NCI-H146 treated with DMSO at 0.1 percent for 48 hours (cell line): ENCODE measurements around the gene NUP155.
"Not testable (repeated sequence)": the region's sequence is repeated elsewhere in the genome, so short reads cannot be mapped to it uniquely, and the experiment has no call there.

Source experiments
- DNase-seq: peaks from one replicate; lab custom pipeline; 2025; ENCODE audit not compliant: unreplicated experiment; lab: John Stamatoyannopoulos, UW

Gene NUP155

DNA sequence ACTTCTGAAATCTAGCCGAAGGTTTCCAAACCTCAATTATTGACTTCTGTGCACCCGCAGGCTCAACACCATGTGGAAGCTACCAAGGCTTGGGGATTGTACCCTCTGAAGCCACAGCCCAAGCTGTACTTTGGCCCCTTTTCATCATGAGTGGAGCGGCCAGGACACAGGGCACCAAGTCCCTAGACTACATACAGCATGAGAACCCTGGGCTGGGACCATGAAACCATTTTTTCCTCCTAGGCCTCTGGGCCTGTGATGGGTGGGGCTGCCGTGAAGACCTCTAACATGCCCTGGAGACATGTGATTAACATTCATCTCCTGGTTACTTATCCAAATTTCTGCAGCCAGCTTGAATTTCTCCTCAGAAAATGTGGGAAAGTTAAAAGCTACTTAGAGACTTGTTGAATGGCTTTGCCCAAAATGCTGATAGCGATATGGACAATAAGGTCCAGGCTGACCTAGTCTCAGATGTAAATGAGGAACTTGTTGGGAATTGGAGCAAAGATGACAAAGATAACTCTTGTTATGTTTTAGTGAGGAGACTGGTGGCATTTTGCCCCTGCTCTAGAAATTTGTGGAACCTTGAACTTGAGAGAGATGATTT lies 87.6 kb downstream of the NUP155 start:
- DNase-seq: no peak

DNA sequence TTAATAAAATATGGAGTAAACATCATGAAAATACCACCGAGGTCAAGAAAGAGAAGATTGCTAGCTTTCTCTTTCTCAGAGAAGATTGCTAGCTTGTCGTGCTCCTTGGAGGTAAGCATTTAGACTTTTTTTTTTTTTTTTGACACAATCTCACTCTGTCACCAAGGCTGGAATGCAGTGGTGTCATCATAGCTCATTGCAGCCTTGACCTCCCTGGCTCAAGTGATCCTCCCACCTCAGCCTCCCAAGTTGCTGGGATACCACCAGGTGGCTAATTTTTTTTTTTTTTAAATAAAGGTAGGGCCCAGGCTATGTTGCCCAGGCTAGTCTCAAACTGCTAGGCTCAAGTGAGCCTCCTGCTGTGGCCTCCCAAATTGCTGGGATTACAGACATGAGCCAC lies 95.4 kb downstream of the NUP155 start:
- DNase-seq: no peak

DNA sequence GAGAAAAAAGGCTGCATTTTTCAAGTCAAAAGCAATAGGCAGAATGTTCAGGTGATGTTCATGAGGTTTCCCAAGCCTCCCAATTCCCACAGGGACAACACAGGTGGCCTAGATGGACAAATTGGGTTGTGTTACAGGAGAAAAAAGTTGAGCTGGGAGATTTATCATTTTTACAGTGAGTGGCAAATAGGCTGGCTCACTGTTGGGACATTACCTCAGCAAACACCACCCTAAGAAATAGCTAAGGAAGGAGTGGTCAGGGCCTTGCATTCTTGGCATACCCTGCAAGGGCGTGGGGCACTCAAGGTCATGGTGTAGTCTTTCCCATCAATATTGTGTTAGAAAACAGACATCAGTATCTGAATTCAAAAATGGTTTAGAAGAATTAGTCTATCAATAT lies 98.4 kb downstream of the NUP155 start:
- no peak for DNase-seq

DNA sequence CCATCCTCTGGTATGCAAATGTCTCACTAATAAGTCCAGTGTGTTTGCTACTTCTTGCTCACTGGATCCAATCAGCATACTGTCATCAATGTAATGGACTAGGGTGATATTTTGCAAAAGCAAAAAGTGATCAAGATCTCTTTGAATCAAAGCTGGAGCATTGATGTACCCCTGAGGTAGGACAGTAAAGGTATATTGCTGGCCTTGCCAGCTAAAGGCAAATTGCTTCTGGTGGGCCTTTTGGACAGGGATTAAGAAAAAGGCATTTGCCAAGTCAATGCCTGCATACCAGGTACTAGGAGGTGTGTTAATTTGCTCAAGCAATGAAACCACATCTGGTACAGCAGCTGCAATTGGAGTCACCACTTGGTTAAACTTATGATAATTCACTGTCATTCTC lies 102.8 kb downstream of the NUP155 start:
- DNase-seq: not testable (repeated sequence)

DNA sequence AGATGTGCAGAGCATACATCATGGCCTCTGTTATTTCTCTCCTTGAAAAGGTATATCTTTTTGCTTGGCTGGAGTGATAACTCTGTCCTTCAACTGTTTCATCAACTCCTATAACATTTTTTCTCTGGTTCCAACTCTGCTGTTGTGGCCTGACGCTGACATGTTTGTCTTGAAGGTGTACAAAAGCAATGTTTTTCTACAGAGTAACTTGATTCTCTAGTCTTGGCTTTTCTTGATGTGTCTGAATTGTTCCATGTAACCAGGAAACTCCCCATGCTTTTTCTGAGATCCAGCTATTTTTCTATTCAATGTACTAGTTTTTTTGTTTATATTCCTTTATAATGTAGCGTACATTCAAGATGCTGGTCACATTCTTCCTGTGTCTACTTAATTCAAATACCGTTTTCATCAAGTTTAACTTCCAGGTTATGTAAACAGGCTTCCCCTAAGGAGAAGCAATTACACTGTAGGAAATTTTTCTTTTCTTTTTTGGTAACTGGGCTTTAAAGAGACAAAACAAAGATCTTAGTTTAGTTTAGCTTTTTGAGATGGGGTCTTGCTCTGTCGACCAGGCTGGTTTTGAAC lies 115.0 kb downstream of the NUP155 start:
- no peak for DNase-seq

DNA sequence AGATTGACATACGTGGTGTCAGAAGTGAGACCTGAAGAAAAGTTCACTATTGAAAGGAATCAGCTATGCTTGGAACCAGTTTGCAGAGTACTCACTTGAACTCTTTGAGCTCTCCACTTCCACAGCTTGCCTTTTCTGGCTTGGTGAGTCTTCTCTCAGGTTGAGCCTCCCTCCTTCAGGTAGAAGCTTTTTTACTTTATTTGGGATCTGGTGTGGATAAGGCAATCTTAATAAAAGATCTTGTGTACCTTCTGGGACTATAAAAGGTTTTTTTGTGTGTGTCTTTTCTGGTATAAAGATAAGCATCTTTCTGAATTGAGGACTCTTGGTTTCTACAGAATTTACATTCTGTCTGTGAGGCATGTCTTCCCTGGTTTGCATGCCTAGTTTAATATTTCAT lies 116.3 kb downstream of the NUP155 start:
- DNase-seq: no peak

DNA sequence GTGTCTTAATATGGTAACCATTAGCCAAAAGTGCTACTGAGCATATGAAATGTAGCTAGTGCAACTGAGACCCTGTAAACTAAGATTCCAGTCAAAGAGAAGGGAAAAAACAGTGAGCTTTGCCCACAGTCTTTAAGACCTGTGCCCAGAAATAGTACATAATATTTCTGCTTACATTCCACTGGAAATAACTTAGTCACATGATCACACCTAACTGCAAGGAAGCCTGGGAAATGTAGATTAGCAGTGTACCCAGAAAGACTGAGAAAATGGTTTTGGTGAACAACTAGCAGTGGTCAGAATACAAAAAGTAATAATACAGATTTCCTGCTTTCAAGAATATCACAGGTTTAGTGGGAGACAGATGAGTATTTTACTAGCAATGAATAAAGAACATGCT lies 119.2 kb downstream of the NUP155 start:
- DNase-seq: no peak

DNA sequence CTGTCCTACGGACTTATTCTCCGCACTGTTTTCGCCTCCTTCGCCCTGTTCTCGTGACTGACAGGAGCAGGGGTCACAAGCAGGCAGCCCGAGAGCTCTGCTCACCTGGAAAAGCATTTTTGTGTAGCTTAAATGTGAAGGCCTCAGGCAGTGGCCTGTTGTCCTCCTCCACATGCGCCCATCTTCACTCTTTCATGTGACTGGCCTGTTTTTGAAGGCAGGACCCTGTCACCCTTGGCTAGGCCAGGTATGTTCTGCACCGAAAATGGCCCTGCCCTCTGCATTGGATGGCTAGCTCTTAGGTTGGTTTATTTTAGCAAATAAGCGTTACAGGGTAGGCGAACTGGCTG lies 121.1 kb downstream of the NUP155 start:
- DNase-seq: no peak

DNA sequence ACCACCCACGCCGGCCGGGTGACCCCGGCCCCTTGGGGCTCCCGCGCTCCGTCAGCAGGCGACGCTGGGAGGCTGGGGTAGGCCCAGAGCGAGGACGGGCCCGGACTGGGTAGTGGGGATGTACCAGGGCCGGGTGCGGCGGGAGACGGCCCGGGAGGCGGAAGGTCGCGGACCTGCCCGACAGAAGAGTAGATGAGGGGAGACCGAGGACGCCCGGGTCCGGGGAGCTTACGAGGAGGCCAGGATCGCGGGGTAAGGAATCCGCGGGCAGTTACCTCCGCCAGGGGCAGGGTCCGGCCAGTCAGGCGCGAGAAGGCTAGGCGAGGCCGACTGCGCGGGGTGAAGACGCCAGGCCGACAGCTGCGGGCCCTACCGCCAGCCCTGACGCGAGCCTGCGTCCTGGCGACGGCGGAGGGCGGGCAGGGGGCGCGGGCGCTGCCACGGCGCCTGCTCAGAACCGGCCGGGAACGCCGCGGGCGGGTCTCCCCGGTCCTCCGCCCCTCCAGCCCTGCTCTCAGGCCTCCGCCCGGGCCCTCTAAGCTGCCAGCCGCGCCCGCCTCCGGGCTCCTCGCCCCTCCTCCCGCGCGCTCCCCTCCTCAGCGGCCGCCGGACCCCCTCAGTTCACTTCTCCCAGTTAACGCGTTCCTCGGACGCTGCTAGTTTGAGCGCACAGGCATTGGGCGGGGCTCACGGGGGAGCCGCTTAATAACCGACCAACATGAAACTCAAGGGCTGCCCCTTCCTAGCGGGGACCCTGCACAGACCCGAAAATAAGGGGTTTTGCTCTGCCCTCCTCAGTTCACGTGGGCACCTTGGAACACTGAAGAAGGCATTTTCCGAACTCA lies 121.7 kb downstream of the NUP155 start, which contains the start of gene CPLANE1:
CPLANE1 (minus strand) TSS at position 407 of the 845 bp plus-strand sequence. CDS start 1,678 bp downstream, outside the sequence.
- peak; percentile 64 for DNase-seq

DNA sequence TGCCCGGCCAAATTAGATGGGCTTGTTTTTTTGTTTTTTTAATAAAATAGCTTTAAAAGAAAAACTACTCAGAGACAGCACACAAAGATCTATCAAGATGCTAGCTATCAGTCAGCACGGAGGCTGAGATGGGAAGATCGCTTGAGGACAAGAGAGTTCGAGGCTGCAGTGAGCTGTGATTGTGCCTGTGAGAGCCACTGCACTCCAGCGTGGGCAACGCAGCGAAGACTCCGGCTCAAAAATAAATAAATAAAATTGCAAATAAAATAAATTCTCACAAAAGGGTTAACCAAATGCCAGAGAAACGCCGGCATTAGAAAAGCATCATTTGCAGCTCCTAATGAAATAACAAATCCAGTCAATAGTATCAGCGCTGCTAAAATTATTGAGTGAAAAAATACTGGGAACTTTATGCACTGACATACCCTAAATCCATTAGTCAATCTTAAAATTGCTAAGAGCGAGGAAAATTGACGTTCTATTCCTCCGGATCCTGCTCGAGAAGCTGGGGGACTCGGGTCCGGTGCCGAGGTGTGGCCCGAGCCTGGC lies 122.4 kb downstream of the NUP155 start:
- no peak for DNase-seq

DNA sequence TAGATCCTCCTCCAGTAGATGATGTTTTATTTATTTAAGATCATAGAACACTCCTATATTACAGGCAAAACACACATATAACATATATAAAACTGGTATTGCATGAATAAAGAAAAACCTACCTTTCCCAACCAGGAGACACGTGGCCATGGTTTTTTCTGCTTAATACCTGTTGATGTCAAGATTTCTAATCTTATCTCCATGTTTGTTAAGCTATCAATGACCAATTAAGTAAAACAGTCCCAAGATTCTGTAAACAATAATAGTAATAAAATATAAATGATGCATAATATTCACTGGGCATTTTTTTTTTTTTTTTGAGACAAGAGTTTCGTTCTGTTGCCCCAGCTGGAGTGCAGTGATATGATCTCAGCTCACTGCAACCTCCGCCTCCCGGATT lies 123.4 kb downstream of the NUP155 start:
- no peak for DNase-seq

DNA sequence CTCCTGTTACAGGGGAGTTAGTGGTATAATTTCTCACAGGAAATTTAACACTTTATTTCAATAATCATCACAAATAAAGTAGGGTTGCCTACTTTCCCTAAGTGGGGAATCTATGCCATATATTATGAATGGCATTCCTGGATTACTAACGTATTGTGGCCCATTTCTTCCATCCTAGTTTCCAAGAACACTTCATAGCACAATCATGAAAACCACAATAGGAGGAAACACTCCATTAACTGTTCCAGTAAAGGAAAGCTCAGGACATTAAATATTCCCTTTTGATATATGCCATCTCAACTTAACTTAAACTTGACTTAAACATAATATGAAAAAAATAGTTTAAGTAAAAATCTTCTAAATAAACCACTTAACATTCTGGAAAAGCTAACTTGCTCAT lies 123.9 kb downstream of the NUP155 start:
- DNase-seq: no peak
